Measurements from ENCODE around the gene CNP.
A peak's percentile ranks its signal among the peaks of the same experiment; 100 is the strongest.
"Not testable (repeated sequence)": the region's sequence is repeated elsewhere in the genome, so short reads cannot be mapped to it uniquely, and the experiment has no call there.

Gene CNP

DNA sequence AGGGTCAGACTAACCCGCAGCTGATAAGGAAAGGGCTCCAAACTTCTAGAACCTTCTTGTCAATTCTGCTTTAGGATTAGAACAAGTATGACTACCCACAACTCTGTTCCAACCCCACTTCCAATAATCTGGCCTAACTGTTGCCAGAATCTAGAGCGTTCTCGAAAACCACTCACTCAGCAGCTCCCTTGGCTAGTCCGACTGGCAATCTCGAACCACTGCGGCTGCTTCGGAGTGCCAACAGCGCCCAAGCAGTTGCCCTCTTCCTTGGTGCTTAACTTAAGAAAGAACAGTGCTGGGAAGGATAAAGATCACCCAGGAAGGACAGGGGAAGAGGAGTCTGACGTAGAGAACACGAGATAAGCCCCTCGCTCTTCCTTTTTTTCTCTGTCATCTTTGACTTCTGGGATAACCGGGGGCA, 49.8 kb downstream of the CNP start:
- Histone ChIP-seq H3K9ac (ENCODE audit: low read depth, low read length) (peak overlapping the region; percentile 98), H3K27me3 (ENCODE audit: insufficient read depth, low read length) (no peaks in the 10 kb centered on the region), H3K36me3 (ENCODE audit: insufficient read depth, low read depth, low read length) (peaks cover 14% of the 10 kb centered on the region), H3K27ac (ENCODE audit: low read length) (peak overlapping the region; percentile 96), H3K4me1 (ENCODE audit: insufficient read depth, low read length) (peaks cover 26% of the 10 kb centered on the region), H3K9me3 (ENCODE audit: insufficient read depth, low read depth, low read length) (no peaks in the 10 kb centered on the region), H3K4me3 (ENCODE audit: low read length) (peak overlapping the region; percentile 91)

DNA sequence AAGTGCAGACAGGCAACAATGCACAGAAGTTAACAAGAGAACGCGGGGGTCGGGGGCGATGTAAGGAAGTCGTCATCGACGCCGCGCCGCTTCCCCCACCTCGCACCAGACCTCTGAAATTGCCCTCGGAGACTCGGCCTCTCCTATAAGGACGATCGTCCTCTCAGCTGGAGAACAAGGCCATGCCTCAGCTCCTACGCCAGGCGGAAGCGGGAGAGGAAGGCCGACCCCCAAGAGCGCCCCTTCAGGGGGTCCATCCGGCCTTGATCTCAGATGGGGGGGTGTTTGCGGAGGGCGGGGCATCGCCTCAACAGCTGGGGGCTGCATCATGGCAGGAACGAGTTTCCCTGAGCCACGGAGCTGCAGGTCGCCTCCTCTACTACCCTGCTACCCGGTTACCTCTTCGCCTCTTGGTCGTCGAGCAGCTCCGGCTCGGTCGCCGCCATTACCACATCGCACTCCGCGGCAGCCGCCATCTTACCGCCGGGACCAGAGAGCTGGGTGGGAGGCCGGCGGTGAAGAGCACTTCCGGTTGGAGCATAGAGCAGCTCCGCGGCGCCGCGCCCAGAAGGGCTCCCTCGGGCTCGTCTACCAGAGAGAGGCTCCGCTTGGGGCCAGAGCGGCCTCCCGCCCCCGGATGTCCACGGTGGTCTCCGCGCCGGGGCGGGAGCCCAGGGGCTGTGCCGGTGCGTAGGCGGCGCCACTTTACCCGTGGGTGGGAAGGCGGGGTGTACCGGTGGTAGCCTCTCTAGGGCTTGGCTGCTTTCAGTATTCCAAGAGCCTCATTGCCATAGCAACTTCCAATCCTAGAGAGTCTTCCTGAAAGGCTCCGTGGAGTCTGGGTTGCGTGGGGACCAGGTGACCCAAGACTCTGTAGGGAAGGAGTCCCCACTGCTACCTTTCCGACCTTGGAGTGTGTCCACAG, 50.6 kb downstream of the CNP start, which contains the start of gene DNAJC7:
Gene DNAJC7 (minus strand): TSS at position 499 of the 925 bp plus-strand sequence. CDS start 23 bp downstream, at position 476.
- peak within 1 kb of the TSS; percentile 91 for H3K4me3 ChIP-seq (ENCODE audit: low read length)
- peaks cover 19% of the 10 kb centered on the region; the same call in 1 of the 2 replicates for H3K4me1 ChIP-seq (ENCODE audit: insufficient read depth, low read length)
- H3K9me3 ChIP-seq (ENCODE audit: insufficient read depth, low read depth, low read length): no peaks in the 10 kb centered on the region
- H3K27ac ChIP-seq (ENCODE audit: low read length): peak within 1 kb of the TSS; percentile 96
- H3K27me3 ChIP-seq (ENCODE audit: insufficient read depth, low read length): no peaks in the 10 kb centered on the region
- H3K9ac ChIP-seq (ENCODE audit: low read depth, low read length): peak within 1 kb of the TSS; percentile 98
- peaks cover 16% of the 10 kb centered on the region for H3K36me3 ChIP-seq (ENCODE audit: insufficient read depth, low read depth, low read length)

DNA sequence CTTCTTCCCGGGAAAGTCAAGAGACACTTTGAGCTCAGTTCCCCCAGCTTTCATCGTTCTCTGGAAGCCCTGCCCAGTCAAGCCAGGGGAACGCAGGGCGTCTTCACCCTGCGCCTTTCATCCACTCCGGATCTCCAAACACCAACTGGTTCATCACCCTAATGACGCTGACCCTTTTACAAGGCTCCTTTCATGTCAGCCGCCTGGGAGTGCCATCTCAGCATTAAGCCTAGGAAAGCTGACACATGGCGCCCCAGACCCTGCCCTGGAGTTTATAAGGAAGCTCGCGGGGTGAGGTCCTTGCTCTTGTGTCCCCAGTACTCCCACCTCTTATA, 51.2 kb downstream of the CNP start:
- Histone ChIP-seq H3K4me3 (ENCODE audit: low read length) (peak overlapping the region; percentile 91), H3K9me3 (ENCODE audit: insufficient read depth, low read depth, low read length) (no peaks in the 10 kb centered on the region), H3K36me3 (ENCODE audit: insufficient read depth, low read depth, low read length) (peaks cover 22% of the 10 kb centered on the region), H3K4me1 (ENCODE audit: insufficient read depth, low read length) (peaks cover 15% of the 10 kb centered on the region; the same call in 1 of the 2 replicates), H3K27me3 (ENCODE audit: insufficient read depth, low read length) (no peaks in the 10 kb centered on the region), H3K9ac (ENCODE audit: low read depth, low read length) (peak overlapping the region; percentile 98; the same call in 1 of the 2 replicates), H3K27ac (ENCODE audit: low read length) (peak overlapping the region; percentile 96)

DNA sequence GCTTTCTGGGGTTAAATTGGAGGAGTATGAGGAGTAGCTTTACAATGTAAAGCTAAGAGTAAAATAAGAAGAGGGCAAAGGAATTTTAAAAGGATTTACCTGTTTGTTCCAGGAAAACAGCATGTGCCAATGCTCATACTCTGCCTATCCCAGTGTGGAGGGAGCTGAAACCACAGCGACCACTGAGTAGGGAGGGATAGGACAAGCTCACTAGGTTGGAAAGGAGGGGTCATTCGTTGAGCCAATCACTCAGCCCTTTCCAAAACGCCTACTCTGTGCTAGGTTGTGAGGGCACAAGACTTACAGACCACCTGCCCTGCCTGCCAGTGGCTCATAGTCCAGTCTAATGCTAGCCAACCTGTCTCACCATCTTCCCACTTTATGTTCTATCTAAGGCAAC, 51.7 kb downstream of the CNP start:
- no peaks in the 10 kb centered on the region for H3K27me3 ChIP-seq (ENCODE audit: insufficient read depth, low read length)
- peak overlapping the region; percentile 96 for H3K27ac ChIP-seq (ENCODE audit: low read length)
- H3K36me3 ChIP-seq (ENCODE audit: insufficient read depth, low read depth, low read length): peaks cover 27% of the 10 kb centered on the region
- peak overlapping the region; percentile 98; the same call in 1 of the 2 replicates for H3K9ac ChIP-seq (ENCODE audit: low read depth, low read length)
- H3K9me3 ChIP-seq (ENCODE audit: insufficient read depth, low read depth, low read length): no peaks in the 10 kb centered on the region
- H3K4me3 ChIP-seq (ENCODE audit: low read length): peak overlapping the region; percentile 91
- peaks cover 10% of the 10 kb centered on the region; the same call in 1 of the 2 replicates for H3K4me1 ChIP-seq (ENCODE audit: insufficient read depth, low read length)

DNA sequence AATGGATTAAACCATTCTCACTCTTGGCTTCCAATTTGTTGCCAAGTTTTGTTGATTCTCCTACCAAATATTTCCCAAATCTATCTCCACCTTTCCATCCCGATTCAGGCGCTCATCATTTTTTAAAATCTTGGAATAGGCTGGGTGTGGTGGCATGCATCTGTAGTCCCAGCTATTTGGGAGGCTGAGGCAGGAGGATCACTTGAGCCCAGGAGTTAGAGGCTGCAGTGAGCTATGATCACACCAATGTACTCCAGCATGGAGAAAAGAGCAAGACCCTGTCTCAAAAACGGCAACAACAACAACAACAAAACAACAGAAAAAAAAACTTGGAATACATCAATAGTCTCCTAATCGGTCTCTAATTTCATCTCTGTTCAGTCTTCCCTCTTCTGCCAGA, 52.4 kb downstream of the CNP start:
- H3K27ac ChIP-seq (ENCODE audit: low read length): no peak overlapping the region
- peaks cover 33% of the 10 kb centered on the region for H3K36me3 ChIP-seq (ENCODE audit: insufficient read depth, low read depth, low read length)
- 0 out of 2 replicates have a peak overlapping the region, but pooled peaks have one; percentile 91 for H3K4me3 ChIP-seq (ENCODE audit: low read length)
- H3K4me1 ChIP-seq (ENCODE audit: insufficient read depth, low read length): peaks cover 8% of the 10 kb centered on the region; the same call in 1 of the 2 replicates
- no peak overlapping the region for H3K9ac ChIP-seq (ENCODE audit: low read depth, low read length)
- no peaks in the 10 kb centered on the region for H3K27me3 ChIP-seq (ENCODE audit: insufficient read depth, low read length)
- H3K9me3 ChIP-seq (ENCODE audit: insufficient read depth, low read depth, low read length): no peaks in the 10 kb centered on the region

DNA sequence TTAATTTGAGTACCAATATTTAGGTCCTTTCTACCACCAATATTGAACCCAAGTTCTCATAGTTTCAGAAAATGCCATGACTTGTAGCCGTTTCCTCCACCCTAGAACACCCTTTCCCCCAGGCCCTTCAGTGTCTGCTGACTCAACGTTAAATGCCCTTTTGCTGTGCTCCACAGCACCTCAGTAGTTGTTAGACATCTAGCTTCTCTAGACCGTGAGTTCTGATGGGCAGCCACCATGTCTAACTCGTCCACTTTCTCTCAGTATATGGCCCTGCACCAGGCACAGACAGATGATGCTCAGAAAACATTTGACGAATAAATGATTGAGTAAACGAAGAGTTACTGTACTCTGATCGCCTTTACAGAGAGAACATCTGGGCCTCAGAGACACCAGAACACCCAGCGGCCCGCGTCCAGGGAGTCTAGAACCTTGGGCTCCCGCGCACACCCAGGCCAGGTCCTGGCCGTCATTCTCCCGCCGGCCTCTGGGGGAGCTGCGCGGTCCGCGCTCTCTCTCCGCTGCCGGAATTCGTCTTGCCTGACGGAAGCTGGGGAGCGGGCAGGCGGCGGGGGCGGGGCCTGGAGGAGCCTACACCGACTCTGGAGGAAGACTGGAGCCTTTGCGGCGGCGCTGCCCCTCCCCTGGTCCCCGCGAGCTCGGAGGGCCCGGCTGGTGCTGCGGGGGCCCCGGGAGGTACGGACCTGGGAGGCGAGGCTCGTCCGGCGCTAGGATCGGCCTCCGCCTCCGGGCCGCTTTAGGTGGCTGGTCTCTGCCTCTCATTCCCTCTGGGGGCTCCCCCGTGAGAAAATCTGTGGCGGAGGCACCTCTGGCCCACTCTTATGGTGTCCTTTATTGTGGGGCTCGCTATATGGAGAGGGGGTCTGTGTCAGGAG, 53.2 kb downstream of the CNP start, which contains the start of gene NKIRAS2:
Gene NKIRAS2 (plus strand): TSS at position 582 of the 896 bp plus-strand sequence. CDS start 1,488 bp downstream, outside the sequence.
- Histone ChIP-seq H3K9me3 (ENCODE audit: insufficient read depth, low read depth, low read length) (no peaks in the 10 kb centered on the region), H3K36me3 (ENCODE audit: insufficient read depth, low read depth, low read length) (peaks cover 37% of the 10 kb centered on the region), H3K27me3 (ENCODE audit: insufficient read depth, low read length) (no peaks in the 10 kb centered on the region), H3K27ac (ENCODE audit: low read length) (peak within 1 kb of the TSS; percentile 30), H3K4me1 (ENCODE audit: insufficient read depth, low read length) (peaks cover 8% of the 10 kb centered on the region; the same call in 1 of the 2 replicates), H3K4me3 (ENCODE audit: low read length) (peak within 1 kb of the TSS; percentile 84), H3K9ac (ENCODE audit: low read depth, low read length) (peak within 1 kb of the TSS; percentile 95)

DNA sequence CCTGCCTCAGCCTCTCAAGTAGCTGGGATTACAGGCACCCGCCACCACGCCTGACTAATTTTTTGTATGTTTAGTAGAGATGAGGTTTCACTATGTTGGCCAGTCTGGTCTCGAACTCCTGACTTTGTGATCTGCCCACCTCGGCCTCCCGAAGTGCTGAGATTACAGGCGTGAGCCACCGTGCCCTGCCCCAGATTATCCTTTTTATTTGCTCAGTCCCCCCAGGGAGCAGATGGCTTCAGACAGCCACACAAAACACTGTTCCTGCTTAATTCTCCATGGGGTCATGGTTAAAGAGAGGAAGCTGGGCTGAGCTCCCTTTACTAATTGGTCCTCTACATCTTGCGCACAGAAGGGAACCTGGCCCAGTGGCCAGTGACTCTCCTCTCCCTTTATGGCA, 54.2 kb downstream of the CNP start:
- peak overlapping the region; percentile 84 for H3K4me3 ChIP-seq (ENCODE audit: low read length)
- not testable (repeated sequence) for H3K9me3 ChIP-seq (ENCODE audit: insufficient read depth, low read depth, low read length); H3K27me3 ChIP-seq (ENCODE audit: insufficient read depth, low read length); H3K27ac ChIP-seq (ENCODE audit: low read length); H3K4me1 ChIP-seq (ENCODE audit: insufficient read depth, low read length)
- H3K36me3 ChIP-seq (ENCODE audit: insufficient read depth, low read depth, low read length): peaks cover 40% of the 10 kb centered on the region
- H3K9ac ChIP-seq (ENCODE audit: low read depth, low read length): peak overlapping the region; percentile 95; the same call in 1 of the 2 replicates

DNA sequence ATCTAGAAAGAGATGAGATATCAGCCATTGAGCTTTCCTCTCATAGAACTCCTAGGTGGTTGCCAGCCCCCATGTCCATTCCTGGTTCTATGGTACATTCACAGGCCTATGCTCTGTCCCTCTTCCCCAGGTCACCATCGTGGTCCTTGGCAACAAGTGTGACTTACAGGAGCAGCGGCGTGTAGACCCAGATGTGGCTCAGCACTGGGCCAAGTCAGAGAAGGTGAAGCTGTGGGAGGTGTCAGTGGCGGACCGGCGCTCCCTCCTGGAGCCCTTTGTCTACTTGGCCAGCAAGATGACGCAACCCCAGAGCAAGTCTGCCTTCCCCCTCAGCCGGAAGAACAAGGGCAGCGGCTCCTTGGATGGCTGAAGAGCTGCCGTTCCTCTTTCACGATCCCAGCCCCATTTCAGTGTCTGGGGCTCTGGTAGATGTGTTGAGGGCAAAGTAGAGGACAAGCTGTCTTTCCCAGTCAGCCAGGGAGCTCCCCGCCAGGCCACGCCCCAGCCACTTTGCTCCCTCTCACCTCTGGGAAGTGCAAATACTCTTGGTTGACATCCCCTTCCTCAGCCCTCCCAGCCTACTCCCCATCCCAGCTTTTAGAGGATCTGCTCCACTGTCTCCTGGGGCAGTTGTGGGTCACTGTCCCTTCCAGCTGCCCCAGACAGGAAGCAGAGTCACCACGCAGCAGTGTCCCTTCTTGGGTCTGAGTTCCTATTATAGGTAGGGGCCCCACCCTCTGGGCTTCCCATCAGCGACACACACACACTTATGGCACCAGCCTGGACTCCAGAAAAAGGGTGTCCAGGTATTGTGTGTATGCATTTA, 57.1 kb downstream of the CNP start:
- no peak overlapping the region for H3K27ac ChIP-seq (ENCODE audit: low read length)
- H3K9me3 ChIP-seq (ENCODE audit: insufficient read depth, low read depth, low read length): no peaks in the 10 kb centered on the region
- H3K9ac ChIP-seq (ENCODE audit: low read depth, low read length): no peak overlapping the region
- peaks cover 42% of the 10 kb centered on the region for H3K36me3 ChIP-seq (ENCODE audit: insufficient read depth, low read depth, low read length)
- peaks cover 15% of the 10 kb centered on the region for H3K4me1 ChIP-seq (ENCODE audit: insufficient read depth, low read length)
- H3K27me3 ChIP-seq (ENCODE audit: insufficient read depth, low read length): no peaks in the 10 kb centered on the region
- no peak overlapping the region for H3K4me3 ChIP-seq (ENCODE audit: low read length)

DNA sequence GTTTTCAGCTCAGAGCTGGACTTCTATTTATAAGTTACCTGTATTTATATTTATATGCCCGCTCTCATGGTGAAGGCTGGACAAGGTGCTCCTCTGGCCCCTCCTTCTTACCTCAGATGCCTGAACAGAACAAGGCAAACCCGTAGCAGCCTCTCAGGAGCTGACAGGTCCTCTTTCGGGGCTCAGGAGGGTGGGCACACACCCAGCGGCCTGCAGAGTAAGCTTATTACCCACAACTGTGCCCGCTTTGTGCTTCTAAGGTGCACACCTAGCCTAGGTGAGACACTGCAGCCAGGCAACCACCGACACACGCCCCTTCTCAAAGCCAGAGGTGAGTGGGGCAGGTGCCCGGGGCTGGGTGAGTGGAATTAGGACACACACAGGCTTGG, 58.6 kb downstream of the CNP start:
- Histone ChIP-seq H3K27ac (ENCODE audit: low read length) (no peak overlapping the region), H3K27me3 (ENCODE audit: insufficient read depth, low read length) (no peaks in the 10 kb centered on the region), H3K9ac (ENCODE audit: low read depth, low read length) (no peak overlapping the region), H3K9me3 (ENCODE audit: insufficient read depth, low read depth, low read length) (no peaks in the 10 kb centered on the region), H3K4me1 (ENCODE audit: insufficient read depth, low read length) (peaks cover 15% of the 10 kb centered on the region), H3K36me3 (ENCODE audit: insufficient read depth, low read depth, low read length) (peaks cover 42% of the 10 kb centered on the region), H3K4me3 (ENCODE audit: low read length) (no peak overlapping the region)

DNA sequence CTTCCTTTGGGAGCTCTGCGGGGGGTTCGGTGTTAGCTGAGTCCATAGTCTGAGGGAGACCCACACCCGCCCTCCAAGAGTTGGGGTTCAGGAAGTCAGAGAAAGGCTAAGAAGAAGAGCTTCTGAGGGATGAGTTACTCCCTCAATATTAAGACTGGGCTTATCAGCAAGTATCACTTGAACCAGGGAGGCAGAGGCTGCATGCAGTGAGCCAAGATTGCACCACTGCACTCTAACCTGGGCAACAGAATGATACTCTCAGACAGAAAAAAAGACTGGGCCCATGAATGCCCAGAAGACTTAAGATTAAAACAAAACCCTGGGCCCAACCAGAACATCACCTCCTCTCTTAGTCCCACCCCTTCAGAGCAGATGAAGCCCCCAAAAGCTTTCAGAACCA, 59.3 kb downstream of the CNP start:
- Histone ChIP-seq H3K9me3 (ENCODE audit: insufficient read depth, low read depth, low read length) (no peaks in the 10 kb centered on the region), H3K4me1 (ENCODE audit: insufficient read depth, low read length) (peaks cover 15% of the 10 kb centered on the region), H3K27ac (ENCODE audit: low read length) (no peak overlapping the region), H3K36me3 (ENCODE audit: insufficient read depth, low read depth, low read length) (peaks cover 42% of the 10 kb centered on the region), H3K27me3 (ENCODE audit: insufficient read depth, low read length) (no peaks in the 10 kb centered on the region), H3K9ac (ENCODE audit: low read depth, low read length) (no peak overlapping the region), H3K4me3 (ENCODE audit: low read length) (no peak overlapping the region)
